MM.1S (cell line): ENCODE results near the gene PGA5.
A peak's percentile ranks its signal among the peaks of the same experiment; 100 is the strongest.

Experiments used
- DNase-seq: peaks from one replicate; pipeline ENCODE4 v3.0.0-alpha.2; 2015
- H2AFZ ChIP-seq: fragments of 300-600 bp; sonication (generic); 2 replicates; pipeline ENCODE4 v1.6.0; 2016; ENCODE audit warnings: antibody characterized with exemption, low read length
- H3F3A ChIP-seq: fragments of 300-600 bp; sonication (generic); 2 replicates; pipeline ENCODE4 v1.6.1; 2016; ENCODE audit warnings: mild to moderate bottlenecking, antibody characterized with exemption, low read length, moderate library complexity, mixed read lengths; ENCODE audit not compliant: insufficient read depth
- H3K27ac ChIP-seq: fragments of 300-600 bp; sonication (generic); 2 replicates; pipeline ENCODE4 v1.5.1; 2016; ENCODE audit warnings: mild to moderate bottlenecking, low read length
- H3K27me3 ChIP-seq: fragments of 300-600 bp; sonication (generic); replicated peaks from 2 replicates; pipeline ENCODE4 v1.6.0; 2016; ENCODE audit warnings: low read length; ENCODE audit not compliant: insufficient read depth
- H3K36me3 ChIP-seq: fragments of 300-600 bp; sonication (generic); replicated peaks from 2 replicates; pipeline ENCODE4 v1.6.1; 2016; ENCODE audit warnings: mild to moderate bottlenecking, low read length, mixed read lengths; ENCODE audit not compliant: insufficient read depth
- H3K4me1 ChIP-seq: fragments of 300-600 bp; sonication (generic); 2 replicates; pipeline ENCODE4 v1.6.1; 2016; ENCODE audit warnings: low read length, mixed read lengths
- H3K4me2 ChIP-seq: fragments of 300-600 bp; sonication (generic); 2 replicates; pipeline ENCODE4 v1.6.0; 2016; ENCODE audit warnings: low read depth, low read length
- H3K4me3 ChIP-seq: fragments of 300-600 bp; sonication (generic); 2 replicates; pipeline ENCODE4 v1.5.1; 2016; ENCODE audit warnings: low read length, mixed read lengths
- H3K79me2 ChIP-seq: fragments of 300-600 bp; sonication (generic); 2 replicates; pipeline ENCODE4 v1.6.1; 2016; ENCODE audit warnings: mixed run types, low read length, mixed read lengths
- H3K9ac ChIP-seq: fragments of 300-600 bp; sonication (generic); 2 replicates; pipeline ENCODE4 v1.6.1; 2016; ENCODE audit warnings: low read length, mixed read lengths
- H3K9me2 ChIP-seq: fragments of 300-600 bp; sonication (generic); replicated peaks from 2 replicates; pipeline ENCODE4 v1.6.1; 2016; ENCODE audit warnings: mild to moderate bottlenecking, low read length, mixed read lengths; ENCODE audit not compliant: insufficient read depth
- H3K9me3 ChIP-seq: fragments of 300-600 bp; sonication (generic); replicated peaks from 2 replicates; pipeline ENCODE4 v1.6.1; 2016; ENCODE audit warnings: mild to moderate bottlenecking, low read length, mixed read lengths; ENCODE audit not compliant: insufficient read depth
- H4K20me1 ChIP-seq: fragments of 300-600 bp; sonication (generic); 2 replicates; pipeline ENCODE4 v1.6.1; 2016; ENCODE audit warnings: mild to moderate bottlenecking, low read length, moderate library complexity, mixed read lengths; ENCODE audit not compliant: insufficient read depth
- EZH2 ChIP-seq: fragments of 300-600 bp; sonication (generic); optimal IDR thresholded peaks from 2 replicates; pipeline ENCODE3; 2017; ENCODE audit warnings: low read depth, mild to moderate bottlenecking, antibody characterized with exemption, low read length, mixed read lengths
- EZH2phosphoT487 ChIP-seq: fragments of 300-600 bp; sonication (generic); IDR thresholded peaks from 2 replicates; pipeline ENCODE4 v1.6.1; 2018; ENCODE audit warnings: antibody characterized with exemption, low read length
- TF ChIP-seq, protein P1 (sequence below): fragments of 300-600 bp; sonication (generic); IDR thresholded peaks from 2 replicates; pipeline ENCODE4 v1.5.1; 2016; ENCODE audit warnings: antibody characterized with exemption, low read length, mixed read lengths

Gene PGA5

DNA sequence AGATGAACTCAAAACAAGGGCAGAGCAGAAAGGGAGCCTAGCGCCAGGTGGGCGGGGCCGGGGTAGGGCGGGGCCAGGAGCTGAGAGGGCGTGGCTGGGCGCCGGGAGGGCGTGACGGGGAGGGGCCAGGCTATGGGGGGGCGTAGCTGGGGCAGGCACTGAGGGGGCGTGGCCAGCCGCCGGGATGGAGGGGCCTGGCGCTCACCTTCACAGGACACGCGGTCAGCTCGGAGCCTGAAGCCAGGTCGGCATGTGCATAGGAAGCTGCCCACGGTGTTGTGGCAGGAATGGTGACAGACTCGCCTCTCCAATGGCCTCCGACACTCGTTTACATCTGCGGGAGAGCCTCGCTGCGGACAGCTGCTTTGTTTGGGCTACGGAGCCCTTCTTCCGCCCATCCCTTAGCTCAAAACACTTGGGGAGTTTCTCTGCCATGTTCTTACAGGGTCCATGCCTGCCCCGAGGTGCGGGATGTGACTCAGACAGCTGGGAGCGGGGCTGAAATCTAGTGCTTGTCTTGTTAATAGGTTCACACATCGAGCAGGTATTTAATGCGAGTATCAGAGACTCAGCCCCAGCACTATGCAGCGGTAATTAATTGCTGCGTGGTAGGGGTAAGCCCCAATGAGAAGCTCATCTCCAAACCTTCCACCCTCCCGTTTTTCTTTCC is 40.7 kb downstream of the PGA5 start:
- Histone ChIP-seq H4K20me1 (no peaks in the 10 kb centered on the region), H3K79me2 (no peaks in the 10 kb centered on the region), H3K4me3 (no peak overlapping the region), H3K36me3 (no peaks in the 10 kb centered on the region), H3K27me3 (peaks cover 9% of the 10 kb centered on the region), H3K4me1 (peaks cover 4% of the 10 kb centered on the region; the same call in 1 of the 2 replicates), H3K9me3 (no peaks in the 10 kb centered on the region), H3K9me2 (no peaks in the 10 kb centered on the region), H3K27ac (no peak overlapping the region), H3K4me2 (peak overlapping the region; percentile 35), H3F3A (no peaks in the 10 kb centered on the region), H3K9ac (no peak overlapping the region), H2AFZ (no peak overlapping the region)
- no peak for TF ChIP-seq EZH2phosphoT487
- no peak for TF ChIP-seq EZH2
- TF ChIP-seq, protein P1, sequence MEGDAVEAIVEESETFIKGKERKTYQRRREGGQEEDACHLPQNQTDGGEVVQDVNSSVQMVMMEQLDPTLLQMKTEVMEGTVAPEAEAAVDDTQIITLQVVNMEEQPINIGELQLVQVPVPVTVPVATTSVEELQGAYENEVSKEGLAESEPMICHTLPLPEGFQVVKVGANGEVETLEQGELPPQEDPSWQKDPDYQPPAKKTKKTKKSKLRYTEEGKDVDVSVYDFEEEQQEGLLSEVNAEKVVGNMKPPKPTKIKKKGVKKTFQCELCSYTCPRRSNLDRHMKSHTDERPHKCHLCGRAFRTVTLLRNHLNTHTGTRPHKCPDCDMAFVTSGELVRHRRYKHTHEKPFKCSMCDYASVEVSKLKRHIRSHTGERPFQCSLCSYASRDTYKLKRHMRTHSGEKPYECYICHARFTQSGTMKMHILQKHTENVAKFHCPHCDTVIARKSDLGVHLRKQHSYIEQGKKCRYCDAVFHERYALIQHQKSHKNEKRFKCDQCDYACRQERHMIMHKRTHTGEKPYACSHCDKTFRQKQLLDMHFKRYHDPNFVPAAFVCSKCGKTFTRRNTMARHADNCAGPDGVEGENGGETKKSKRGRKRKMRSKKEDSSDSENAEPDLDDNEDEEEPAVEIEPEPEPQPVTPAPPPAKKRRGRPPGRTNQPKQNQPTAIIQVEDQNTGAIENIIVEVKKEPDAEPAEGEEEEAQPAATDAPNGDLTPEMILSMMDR = no peak
- no peak for DNase-seq

DNA sequence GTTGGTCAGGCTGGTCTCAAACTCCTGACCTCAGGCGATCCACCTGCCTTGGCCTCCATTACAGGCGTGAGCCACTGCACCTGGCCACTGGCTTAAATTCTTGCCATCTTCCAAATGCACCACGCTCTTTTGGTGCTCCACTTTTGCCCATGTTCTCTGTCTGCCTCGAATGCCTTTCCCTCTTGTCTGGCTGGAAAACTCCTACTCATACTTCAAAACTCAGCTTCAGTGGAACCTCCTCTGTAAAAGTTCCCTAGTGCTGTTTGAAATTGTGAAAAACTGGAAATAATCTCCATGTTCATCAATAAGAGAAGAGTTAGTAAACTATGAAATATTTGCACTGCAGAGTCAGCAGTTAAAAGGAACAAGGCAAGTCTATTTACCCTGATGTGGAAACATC is 42.6 kb downstream of the PGA5 start:
- no peak overlapping the region for H3K4me3 ChIP-seq
- no peaks in the 10 kb centered on the region for H3K36me3 ChIP-seq
- no peaks in the 10 kb centered on the region for H3K79me2 ChIP-seq
- H3F3A ChIP-seq = no peaks in the 10 kb centered on the region
- no peak overlapping the region for H3K27ac ChIP-seq
- H3K9me2 ChIP-seq = no peaks in the 10 kb centered on the region
- H3K4me2 ChIP-seq = no peak overlapping the region
- TF ChIP-seq EZH2phosphoT487 (no peak), EZH2 (no peak)
- TF ChIP-seq, protein P1 = no peak
- H2AFZ ChIP-seq = no peak overlapping the region
- no peaks in the 10 kb centered on the region for H3K27me3 ChIP-seq
- no peak for DNase-seq
- H3K4me1 ChIP-seq = no peaks in the 10 kb centered on the region
- no peak overlapping the region for H3K9ac ChIP-seq
- H3K9me3 ChIP-seq = no peaks in the 10 kb centered on the region
- H4K20me1 ChIP-seq = no peaks in the 10 kb centered on the region

DNA sequence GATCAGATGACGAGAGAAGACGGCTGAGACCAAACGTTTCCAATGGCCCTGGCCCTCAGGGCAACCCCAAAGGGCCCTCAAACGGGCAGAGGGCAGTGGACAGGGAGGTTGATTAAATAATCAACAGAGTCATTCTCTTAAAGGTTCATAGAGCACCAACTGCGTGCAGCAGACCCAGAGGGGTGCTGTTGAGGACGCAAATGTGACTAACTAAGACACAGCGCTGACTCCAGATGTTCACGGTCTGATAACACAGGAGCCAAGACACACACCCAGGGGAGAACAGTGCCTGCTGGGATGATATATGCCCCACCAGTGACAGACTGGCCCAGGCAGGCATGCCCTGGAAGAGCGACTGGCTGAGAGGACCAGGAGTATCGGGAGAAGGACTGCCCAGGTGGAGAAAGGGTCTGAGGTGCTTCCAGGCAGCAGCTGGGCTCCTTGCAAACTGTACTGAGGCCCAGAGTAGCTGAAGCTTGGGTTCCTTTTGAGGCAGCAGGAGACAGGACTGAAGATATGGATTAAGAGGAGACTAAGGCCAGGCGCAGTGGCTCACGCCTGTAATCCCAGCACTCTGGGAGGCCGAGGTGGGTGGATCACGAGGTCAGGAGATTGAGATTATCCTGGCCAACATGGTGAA is 46.5 kb downstream of the PGA5 start:
- H3K4me3 ChIP-seq = no peak overlapping the region
- no peaks in the 10 kb centered on the region for H3F3A ChIP-seq
- no peaks in the 10 kb centered on the region for H3K9me3 ChIP-seq
- no peak overlapping the region for H3K9ac ChIP-seq
- no peak overlapping the region for H3K27ac ChIP-seq
- H3K36me3 ChIP-seq = no peaks in the 10 kb centered on the region
- no peaks in the 10 kb centered on the region for H4K20me1 ChIP-seq
- H3K79me2 ChIP-seq = no peaks in the 10 kb centered on the region
- no peak overlapping the region for H2AFZ ChIP-seq
- H3K9me2 ChIP-seq = no peaks in the 10 kb centered on the region
- no peak for DNase-seq
- TF ChIP-seq EZH2 (no peak), EZH2phosphoT487 (no peak)
- TF ChIP-seq, protein P1 = no peak
- H3K27me3 ChIP-seq = peaks cover 6% of the 10 kb centered on the region
- no peak overlapping the region for H3K4me2 ChIP-seq
- no peaks in the 10 kb centered on the region for H3K4me1 ChIP-seq
